Amygdala (tissue), 56 donors: ENCODE results near the gene IFNL2.
"Not testable (repeated sequence)": the region's sequence is repeated elsewhere in the genome, so short reads cannot be mapped to it uniquely, and the experiment has no call there.

Experiments
- DNase-seq, 56 donors: peaks; one replicate each; lab custom pipeline; 2025; lab: John Stamatoyannopoulos, UW

Gene IFNL2

GRCh38 chr19:39268085-39268484 is at the start of gene IFNL2:
IFNL2 (plus strand) TSS chr19:39268396; CDS start chr19:39268569, 173 bp downstream.
- DNase-seq: not testable (repeated sequence)

GRCh38 chr19:39219108-39219507 is 49.1 kb upstream of the IFNL2 start:
- not testable (repeated sequence) for DNase-seq

- DNase-seq: no peak
Observed at GRCh38 chr19:39223703-39224279, 44.4 kb upstream of the IFNL2 start.

GRCh38 chr19:39224910-39225309 is 43.3 kb upstream of the IFNL2 start:
- DNase-seq: no peak

- no peak for DNase-seq
Observed at GRCh38 chr19:39230096-39230764, 38.0 kb upstream of the IFNL2 start.

- no peak for DNase-seq
Observed at GRCh38 chr19:39232708-39233107, 35.5 kb upstream of the IFNL2 start.

- no peak for DNase-seq
Observed at GRCh38 chr19:39236527-39236926, 31.7 kb upstream of the IFNL2 start.

GRCh38 chr19:39237200-39238184 is 30.7 kb upstream of the IFNL2 start:
- no peak for DNase-seq

- no peak for DNase-seq
Observed at GRCh38 chr19:39238209-39238608, 30.0 kb upstream of the IFNL2 start.

GRCh38 chr19:39238944-39239343 is 29.3 kb upstream of the IFNL2 start:
- DNase-seq: no peak

GRCh38 chr19:39240421-39240820 is 27.8 kb upstream of the IFNL2 start:
- no peak for DNase-seq

- DNase-seq: not testable (repeated sequence)
Observed at GRCh38 chr19:39243741-39244140, 24.5 kb upstream of the IFNL2 start.

- DNase-seq: not testable (repeated sequence)
Observed at GRCh38 chr19:39244410-39245100, 23.6 kb upstream of the IFNL2 start, which contains the start of gene IFNL3. IFNL3 (minus strand) TSS chr19:39245006; CDS start chr19:39244967, 39 bp downstream.

GRCh38 chr19:39245166-39245565 is 23.0 kb upstream of the IFNL2 start:
- DNase-seq: not testable (repeated sequence)

GRCh38 chr19:39246951-39247669 is 21.1 kb upstream of the IFNL2 start:
- DNase-seq: peak in 26 of 56 donors; percentile 3 to 46 (median 18)

- DNase-seq: no peak
Observed at GRCh38 chr19:39247701-39248664, 20.2 kb upstream of the IFNL2 start.

GRCh38 chr19:39248806-39249205 is 19.4 kb upstream of the IFNL2 start, which contains the start of gene IFNL4:
IFNL4 (minus strand) TSS chr19:39248856.
- no peak for DNase-seq

- DNase-seq: no peak
Observed at GRCh38 chr19:39251081-39251480, 17.1 kb upstream of the IFNL2 start.
